GM06990 (cell line): ENCODE data around the gene ZNF692.
A peak's percentile ranks its signal among the peaks of the same experiment; 100 is the strongest.

Source experiments
- DNase-seq: peaks from one replicate; pipeline ENCODE4 v3.0.0-alpha.2; 2011; ENCODE audit not compliant: insufficient read length; ENCODE audit errors: extremely low read depth
- H3K27me3 ChIP-seq: replicated peaks from 2 replicates; pipeline ENCODE4 v1.6.0; 2011; ENCODE audit warnings: low read length; ENCODE audit not compliant: control insufficient read depth, insufficient read depth
- H3K36me3 ChIP-seq: 2 replicates; pipeline ENCODE4 v1.5.1; 2011; ENCODE audit warnings: low read length; ENCODE audit not compliant: control insufficient read depth, insufficient read depth
- H3K4me3 ChIP-seq: replicated peaks from 2 replicates; pipeline ENCODE4 v1.5.1; 2011; ENCODE audit warnings: low read depth, mild to moderate bottlenecking, control low read depth, low read length
- TF ChIP-seq, protein P1 (sequence below): IDR thresholded peaks from 2 replicates; pipeline ENCODE4 v1.5.1; 2011; ENCODE audit warnings: low read length, control low read depth, mild to moderate bottlenecking, inconsistent platforms; ENCODE audit not compliant: insufficient read depth, poor library complexity, severe bottlenecking

The ZNF692 gene

DNA sequence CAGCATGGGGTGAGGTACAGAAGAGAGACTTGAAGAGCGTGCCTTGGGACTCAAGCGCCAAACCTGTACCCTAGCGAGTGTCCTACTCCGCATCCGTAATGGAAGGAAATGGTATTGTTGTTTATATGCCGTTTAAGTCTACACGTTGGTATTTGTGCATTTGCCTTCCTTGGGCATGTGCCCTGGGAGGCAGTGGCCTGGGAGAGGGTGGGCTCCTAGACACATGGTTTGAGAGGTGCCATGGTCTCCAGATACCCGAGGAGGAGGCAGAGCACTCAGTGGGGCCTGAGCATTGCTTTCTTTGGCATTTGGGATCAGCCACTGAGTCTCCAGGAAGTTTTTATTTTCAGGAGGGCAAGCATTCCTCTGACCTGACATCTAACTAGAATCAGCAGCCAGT, 14.4 kb downstream of the ZNF692 start:
- no peaks in the 10 kb centered on the region for H3K27me3 ChIP-seq
- H3K4me3 ChIP-seq: no peak overlapping the region
- TF ChIP-seq, protein P1, sequence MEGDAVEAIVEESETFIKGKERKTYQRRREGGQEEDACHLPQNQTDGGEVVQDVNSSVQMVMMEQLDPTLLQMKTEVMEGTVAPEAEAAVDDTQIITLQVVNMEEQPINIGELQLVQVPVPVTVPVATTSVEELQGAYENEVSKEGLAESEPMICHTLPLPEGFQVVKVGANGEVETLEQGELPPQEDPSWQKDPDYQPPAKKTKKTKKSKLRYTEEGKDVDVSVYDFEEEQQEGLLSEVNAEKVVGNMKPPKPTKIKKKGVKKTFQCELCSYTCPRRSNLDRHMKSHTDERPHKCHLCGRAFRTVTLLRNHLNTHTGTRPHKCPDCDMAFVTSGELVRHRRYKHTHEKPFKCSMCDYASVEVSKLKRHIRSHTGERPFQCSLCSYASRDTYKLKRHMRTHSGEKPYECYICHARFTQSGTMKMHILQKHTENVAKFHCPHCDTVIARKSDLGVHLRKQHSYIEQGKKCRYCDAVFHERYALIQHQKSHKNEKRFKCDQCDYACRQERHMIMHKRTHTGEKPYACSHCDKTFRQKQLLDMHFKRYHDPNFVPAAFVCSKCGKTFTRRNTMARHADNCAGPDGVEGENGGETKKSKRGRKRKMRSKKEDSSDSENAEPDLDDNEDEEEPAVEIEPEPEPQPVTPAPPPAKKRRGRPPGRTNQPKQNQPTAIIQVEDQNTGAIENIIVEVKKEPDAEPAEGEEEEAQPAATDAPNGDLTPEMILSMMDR: no peak
- peaks cover 29% of the 10 kb centered on the region for H3K36me3 ChIP-seq
- no peak for DNase-seq

DNA sequence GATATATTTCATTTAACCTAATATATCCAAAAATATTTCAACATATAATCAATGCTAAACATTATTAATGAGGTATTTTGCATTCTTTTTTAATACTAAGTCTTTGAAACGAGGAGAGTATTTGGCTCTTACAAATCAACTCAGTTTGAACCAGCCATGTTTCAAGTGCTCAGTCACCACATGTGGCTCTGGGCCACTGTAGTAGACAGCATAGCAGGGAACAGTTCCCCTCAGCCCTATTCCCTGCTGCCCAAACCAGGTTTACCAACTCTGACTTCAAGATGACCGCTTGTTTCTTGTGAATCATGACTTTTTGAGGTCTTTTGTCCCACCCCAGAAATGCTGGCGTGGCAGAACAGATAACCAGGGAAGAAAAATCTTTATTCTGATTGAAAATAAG, 15.2 kb downstream of the ZNF692 start:
- H3K36me3 ChIP-seq: peaks cover 26% of the 10 kb centered on the region

DNA sequence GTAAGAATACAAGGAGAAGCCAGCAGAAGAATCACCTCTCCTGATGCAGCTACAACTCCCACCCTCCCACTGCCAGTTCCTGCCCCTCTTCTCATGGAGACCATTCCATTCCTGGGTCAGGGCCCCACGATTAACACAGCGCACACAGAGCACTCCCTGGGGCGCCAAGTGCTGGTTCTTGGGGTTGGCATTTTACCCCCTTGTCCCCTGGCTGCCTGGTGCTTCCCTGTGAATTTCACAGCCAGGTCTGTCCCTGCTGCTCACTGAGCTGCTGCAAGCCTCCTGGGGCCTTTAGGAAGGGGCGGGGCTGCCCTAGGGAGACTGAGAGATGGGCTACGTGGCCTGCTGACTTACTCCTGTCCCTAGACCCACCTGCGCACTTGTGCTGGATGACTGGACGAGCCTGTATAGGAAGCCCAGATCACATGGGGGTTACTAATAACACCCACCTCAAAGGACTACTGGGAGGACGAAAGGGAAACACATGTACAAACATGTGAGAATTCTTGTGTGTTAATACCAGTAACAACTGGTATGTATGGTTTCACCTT, 16.0 kb downstream of the ZNF692 start:
- TF ChIP-seq, protein P1: no peak

More for the DNA sequence above, 15.2 kb downstream of the ZNF692 start:
- TF ChIP-seq, protein P1: no peak
- DNase-seq: no peak
- Histone ChIP-seq H3K27me3 (no peaks in the 10 kb centered on the region), H3K4me3 (no peak overlapping the region)

DNA sequence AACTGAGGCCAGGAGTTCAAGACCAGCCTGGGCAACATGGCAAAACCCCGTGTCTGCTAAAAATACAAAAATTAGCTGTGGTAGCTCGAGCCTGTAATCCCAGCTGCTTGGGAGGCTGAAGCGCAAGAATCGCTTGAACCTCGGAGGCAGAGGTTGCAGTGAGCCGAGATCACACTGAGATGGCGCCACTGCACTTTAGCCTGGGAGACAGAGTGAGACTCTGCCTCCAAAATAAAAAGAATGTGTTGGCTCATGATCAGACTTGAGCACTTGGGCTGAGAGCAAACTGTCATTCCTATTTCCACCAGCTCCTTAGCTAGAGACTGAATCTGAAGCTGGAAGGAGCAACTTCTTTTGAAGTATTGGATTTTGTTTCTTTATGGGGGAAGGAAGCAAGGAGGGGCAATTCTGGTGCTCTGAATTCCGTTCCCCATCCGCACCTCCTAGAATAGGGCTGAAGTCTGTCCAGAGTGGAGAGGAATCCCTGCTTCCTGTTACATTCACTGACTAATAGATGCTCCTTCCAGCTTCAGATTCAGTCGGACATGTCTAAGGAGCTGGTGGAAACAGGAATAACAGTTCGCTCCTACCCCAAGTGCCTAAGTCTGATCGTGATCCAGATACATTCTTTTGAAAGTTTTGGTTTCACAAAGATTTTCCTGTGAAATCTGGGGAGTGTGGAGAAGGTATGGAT, 17.0 kb downstream of the ZNF692 start:
- DNase-seq: no peak
- TF ChIP-seq, protein P1: peak; percentile 57
- H3K4me3 ChIP-seq: no peak overlapping the region

More for the DNA sequence above, 16.0 kb downstream of the ZNF692 start:
- H3K4me3 ChIP-seq: no peak overlapping the region
- no peaks in the 10 kb centered on the region for H3K27me3 ChIP-seq
- H3K36me3 ChIP-seq: peaks cover 18% of the 10 kb centered on the region
- DNase-seq: no peak

DNA sequence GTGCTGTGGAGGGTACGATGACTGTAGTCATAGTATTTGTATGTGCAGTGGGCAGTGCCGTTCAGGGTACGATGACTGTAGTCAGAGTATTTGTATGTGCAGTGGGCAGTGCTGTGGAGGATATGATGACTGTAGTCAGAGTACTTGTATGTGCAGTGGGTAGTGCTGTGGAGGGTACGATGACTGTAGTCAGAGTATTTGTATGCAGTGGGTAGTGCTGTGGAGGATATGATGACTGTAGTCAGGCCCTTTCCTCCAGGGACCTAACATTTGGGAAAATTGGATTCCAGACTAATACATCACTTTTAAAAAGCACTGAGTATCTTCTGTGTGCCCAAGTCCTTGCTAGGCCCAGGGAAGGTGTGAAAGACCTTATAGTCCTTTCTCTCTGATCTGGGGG, 17.9 kb downstream of the ZNF692 start:
- TF ChIP-seq, protein P1: no peak
- Histone ChIP-seq H3K4me3 (no peak overlapping the region), H3K27me3 (no peaks in the 10 kb centered on the region), H3K36me3 (peaks cover 8% of the 10 kb centered on the region)
- DNase-seq: no peak

More for the DNA sequence above, 17.0 kb downstream of the ZNF692 start:
- Histone ChIP-seq H3K36me3 (peaks cover 11% of the 10 kb centered on the region), H3K27me3 (no peaks in the 10 kb centered on the region)
